ENCODE measurements around the gene P2RX7.

GRCh38 chr12:121198949-121199348, 66.3 kb downstream of the P2RX7 start:
- TF ChIP-seq EZH2 (IDR thresholded peaks at IDR 0.05) = no peak
- no peak for TF ChIP-seq POLR2AphosphoS5 (IDR thresholded peaks at IDR 0.05; ENCODE audit: borderline replicate concordance, low read depth, low read length)
- TF ChIP-seq FOXP2 (optimal IDR thresholded peaks at IDR 0.05; ENCODE audit: control extremely low read depth, extremely low read length, insufficient read depth) = no peak
